ENCODE measurements around the gene C12orf60.

- TF ChIP-seq TAF1 (IDR thresholded peaks at IDR 0.05; ENCODE audit: borderline replicate concordance, insufficient read depth, low read length) (no peak), POLR2AphosphoS5 (IDR thresholded peaks at IDR 0.05; ENCODE audit: low read depth, low read length) (no peak), REST (IDR thresholded peaks at IDR 0.05; ENCODE audit: insufficient read depth in 1 of 2, low read depth in 2 of 2, low read length in 2 of 2) (no peak), SIN3A (IDR thresholded peaks at IDR 0.05; ENCODE audit: borderline replicate concordance, insufficient read depth, low read length) (no peak)
Observed at GRCh38 chr12:14756334-14757143, 46.9 kb upstream of the C12orf60 start.

Measured in PFSK-1 (cell line).